GM12891 (cell line): ENCODE measurements around the gene USP1.

Experiments used
- PAX5 ChIP-seq: IDR thresholded peaks from 2 replicates; pipeline ENCODE4 v1.6.1; 2011; ENCODE audit warnings: low read length, moderate library complexity, mild to moderate bottlenecking; ENCODE audit not compliant: insufficient read depth, severe bottlenecking
- POLR2A ChIP-seq: IDR thresholded peaks from 2 replicates; pipeline ENCODE4 v1.6.1; 2011; ENCODE audit warnings: low read depth, low read length, control low read depth
- POLR2AphosphoS5 ChIP-seq: IDR thresholded peaks from 2 replicates; pipeline ENCODE4 v1.6.1; 2011; ENCODE audit warnings: low read depth, low read length, control low read depth
- POU2F2 ChIP-seq: IDR thresholded peaks from 2 replicates; pipeline ENCODE4 v1.6.1; 2011; ENCODE audit warnings: low read depth, mild to moderate bottlenecking, control low read depth, low read length, moderate library complexity
- TAF1 ChIP-seq: IDR thresholded peaks from 2 replicates; pipeline ENCODE4 v1.6.1; 2011; ENCODE audit warnings: low read depth, low read length, control low read depth

- TF ChIP-seq POLR2A = no peak
- TF ChIP-seq POU2F2 = no peak
- TF ChIP-seq PAX5 = no peak
- TF ChIP-seq POLR2AphosphoS5 = no peak
- no peak for TF ChIP-seq TAF1
Measured at GRCh38 chr1:62395291-62395690, 41.6 kb upstream of the USP1 start.
